Fibroblast of the conjunctiva (primary cell): ENCODE results near the gene INMT.

Experiments
- DNase-seq: peaks from one replicate; pipeline ENCODE4 v3.0.0-alpha.2; 2010; ENCODE audit warnings: low read depth

The INMT gene

GRCh38 chr7:30728591-30729100 lies 23.3 kb upstream of the INMT start:
- DNase-seq: no peak

DNA sequence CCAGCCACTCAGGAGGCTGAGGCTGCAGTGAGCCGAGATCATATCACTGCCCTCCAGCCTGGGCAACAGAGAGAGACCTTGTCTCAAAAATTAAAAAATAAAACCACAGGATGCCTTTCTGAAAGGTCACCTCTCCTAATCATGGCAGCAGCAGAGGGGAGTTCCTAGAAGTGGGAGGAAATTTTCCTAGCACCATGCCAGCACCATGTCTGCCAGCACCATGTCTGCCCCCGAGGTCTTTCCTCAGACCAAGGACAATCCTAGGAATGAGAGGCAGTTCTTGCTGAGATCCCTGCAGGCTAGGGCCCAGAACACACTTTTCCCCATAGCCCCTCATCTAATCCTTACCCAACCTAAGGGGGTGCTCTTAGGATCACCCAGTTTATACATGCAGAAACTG lies 22.3 kb upstream of the INMT start:
- DNase-seq: no peak

GRCh38 chr7:30730097-30730496 lies 21.8 kb upstream of the INMT start:
- no peak for DNase-seq

GRCh38 chr7:30730996-30731395 lies 20.9 kb upstream of the INMT start:
- DNase-seq: no peak

DNA sequence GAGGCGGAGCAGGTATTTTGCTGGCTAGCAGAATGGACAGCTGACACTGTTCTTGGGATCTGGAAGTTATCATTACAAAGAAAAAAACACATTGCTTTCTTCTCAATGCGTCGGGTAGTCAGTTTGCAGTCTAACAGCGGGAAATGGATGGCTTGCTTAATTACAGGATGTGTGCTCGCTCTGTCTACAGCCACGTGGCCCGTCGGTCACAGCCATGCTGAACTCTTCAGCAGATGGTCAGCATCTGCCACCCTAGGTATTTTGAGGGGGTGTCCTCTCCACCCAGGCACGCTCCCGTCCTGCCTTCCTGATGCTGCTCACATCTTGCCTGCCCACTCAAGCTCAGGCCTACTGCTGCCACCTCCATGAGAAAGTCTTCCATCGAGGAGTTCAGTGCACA lies 20.4 kb upstream of the INMT start:
- DNase-seq: no peak

DNA sequence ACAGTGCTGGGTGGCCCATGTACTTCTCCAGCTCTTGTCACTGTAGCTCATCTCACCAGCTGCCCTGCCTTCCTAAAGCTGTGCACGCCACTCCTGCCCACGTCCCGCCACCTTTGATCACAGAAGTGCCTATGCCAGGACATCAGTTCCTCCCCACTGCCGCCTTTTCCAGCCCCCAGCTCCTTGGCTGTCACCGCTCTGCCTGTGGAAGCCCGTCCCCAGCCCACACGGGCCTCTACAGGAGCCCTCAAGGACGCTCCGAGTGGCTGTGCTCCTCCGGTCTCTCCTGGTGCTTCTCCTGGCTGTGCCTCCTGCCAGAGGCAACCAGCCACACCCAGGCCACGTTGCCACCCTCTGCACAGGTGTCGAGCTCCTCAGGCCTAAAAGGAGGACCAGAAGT lies 19.3 kb upstream of the INMT start:
- no peak for DNase-seq

DNA sequence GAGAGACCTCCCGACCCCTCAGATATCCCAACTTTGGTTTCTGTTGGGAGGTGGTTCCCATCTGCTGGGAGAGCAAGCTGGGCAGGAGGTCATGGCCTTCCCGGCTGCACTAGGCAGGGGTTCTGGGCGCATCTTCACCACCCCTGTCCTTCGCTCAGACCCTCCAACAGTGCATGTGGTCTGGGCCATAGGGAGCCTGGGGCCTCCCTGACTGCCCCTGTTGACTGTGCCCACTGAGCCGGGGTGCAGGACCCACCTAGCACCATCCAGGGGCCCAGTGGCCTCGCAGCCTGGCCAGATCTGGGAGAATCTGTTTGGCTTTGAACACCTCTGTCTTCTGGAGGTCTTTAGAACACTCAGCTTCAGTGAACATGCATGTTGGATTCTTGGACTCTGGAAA lies 18.7 kb upstream of the INMT start:
- DNase-seq: no peak

- no peak for DNase-seq
These were observed 18.2 kb upstream of the INMT start for GRCh38 chr7:30733691-30734090.

- no peak for DNase-seq
These were observed 17.4 kb upstream of the INMT start for GRCh38 chr7:30734497-30734896.

- DNase-seq: no peak
These were observed 16.3 kb upstream of the INMT start for GRCh38 chr7:30735631-30736030.

- no peak for DNase-seq
These were observed 15.6 kb upstream of the INMT start for GRCh38 chr7:30736291-30736690.

- no peak for DNase-seq
These were observed 13.7 kb upstream of the INMT start for GRCh38 chr7:30738026-30738915.

- DNase-seq: no peak
These were observed 12.2 kb upstream of the INMT start for GRCh38 chr7:30739691-30740090.

DNA sequence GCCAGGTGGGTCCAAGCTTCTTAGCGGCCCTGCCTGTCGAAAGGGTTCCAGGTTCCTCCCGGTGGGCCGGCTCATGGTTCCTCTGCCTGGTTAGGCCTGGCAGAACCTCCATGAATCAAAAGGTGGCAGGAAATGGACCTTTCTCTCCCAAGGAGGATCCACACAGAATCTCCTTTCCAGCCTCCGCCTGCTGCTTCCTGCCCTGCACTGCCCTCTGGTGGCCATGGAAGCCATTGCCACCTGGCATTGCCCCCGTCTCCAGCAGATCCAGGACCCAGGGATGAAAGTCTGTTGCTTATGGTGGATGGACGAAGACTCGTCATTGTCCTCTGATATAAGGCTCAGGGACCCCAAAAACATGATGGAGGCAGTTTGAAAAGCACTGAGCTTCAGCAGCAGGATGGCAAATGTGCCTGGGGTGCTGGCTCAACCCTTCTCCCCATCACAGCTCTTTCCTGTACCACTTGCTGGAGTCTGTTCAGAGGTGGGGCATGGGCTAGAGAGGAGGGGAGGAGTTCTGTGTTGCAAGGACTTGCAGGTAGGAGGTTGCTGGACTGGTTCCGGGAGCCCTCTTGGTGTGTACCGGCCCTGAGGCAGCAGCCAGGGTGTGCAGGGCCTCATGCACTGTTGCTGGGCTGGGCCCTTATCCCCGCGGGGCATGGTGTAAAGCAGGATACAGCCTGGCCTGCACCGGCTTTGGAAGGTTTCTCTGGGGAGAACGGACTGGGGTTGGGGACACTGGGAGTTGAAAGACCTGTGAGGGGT lies 11.3 kb upstream of the INMT start:
- DNase-seq: peak; percentile 38

GRCh38 chr7:30741289-30741688 lies 10.6 kb upstream of the INMT start:
- no peak for DNase-seq

DNA sequence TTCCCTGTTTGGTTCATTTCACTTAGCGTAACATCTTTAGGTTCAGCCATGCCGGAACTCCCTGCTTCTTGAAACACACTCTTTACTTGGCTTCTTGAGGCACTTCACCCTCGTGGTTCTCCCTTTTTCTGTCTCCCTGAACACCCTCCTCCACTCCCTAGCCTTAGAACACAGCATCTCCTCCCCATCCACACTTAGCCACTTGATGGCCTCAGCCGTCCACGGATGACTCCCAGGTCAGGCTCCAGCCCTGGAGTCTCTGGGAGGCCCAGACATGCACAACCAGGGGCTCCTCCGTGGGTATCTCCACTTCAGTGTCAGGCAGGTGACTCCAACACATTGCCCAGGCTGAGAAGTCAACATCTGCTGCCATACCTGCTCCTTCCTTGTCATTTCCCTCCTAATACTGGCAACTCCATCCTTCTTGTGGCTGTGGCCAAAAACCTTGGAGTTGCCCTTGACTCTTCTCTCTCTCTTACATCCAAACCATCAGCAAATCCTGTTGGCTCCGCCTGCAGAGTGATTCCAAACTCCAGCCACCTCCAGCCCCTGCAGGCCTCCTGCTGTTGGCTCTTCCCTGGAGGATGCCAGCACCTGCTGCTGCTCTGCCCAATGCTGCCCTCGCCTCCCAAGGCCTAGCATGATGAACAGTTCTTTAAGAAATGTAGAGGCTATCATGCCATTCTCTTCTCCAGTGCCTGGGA lies 8.4 kb upstream of the INMT start:
- no peak for DNase-seq

- no peak for DNase-seq
These were observed 7.9 kb upstream of the INMT start for GRCh38 chr7:30744075-30744417.

DNA sequence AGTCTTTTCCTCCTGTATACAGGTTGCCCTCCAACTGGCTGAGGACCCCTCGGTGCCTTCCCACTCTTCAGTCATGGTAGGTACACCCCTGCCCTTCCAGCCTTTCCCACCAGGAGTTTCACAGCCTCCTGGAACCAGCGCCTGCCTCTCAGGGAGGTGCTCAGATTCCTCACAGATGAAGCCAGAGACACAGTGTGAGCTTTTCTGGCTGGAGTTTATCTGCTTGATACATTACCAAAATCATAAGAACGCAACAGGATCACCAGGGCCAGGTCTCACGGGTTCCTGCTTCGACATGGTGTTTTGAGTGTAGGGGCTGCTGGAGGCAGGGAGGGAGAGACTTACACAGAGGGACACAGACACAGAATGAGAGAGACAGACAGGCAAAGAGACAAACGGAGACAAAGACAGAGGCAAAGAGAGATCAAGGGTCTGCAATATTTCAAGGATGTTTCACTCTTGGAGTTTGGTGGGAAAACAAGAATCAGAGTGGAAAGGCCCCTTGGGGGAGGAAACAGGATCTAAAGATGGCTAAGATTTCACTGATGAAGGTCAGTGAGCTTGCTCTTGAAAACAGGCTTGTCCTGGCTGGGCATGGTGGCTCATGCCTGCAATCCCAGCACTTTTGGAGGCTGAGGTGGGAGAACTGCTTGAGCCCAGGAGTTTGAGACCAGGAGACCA lies 6.5 kb upstream of the INMT start:
- no peak for DNase-seq

DNA sequence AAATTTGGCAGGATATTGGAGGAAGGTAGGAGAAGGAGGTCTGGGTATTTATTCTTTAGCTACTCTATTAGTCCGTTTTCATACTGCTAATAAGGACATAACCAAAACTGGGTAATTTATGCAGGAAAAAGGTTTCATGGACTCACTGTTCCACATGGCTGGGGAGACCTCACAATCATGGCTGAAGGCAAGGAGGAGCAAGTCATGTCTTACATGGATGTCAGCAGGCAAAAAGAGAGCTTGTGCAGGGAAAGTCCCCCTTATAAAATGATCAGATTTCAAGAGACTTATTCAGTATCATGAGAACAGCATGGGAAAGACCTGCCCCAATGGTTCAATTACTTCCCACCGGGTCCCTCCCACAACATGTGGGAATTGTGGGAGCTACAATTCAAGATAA lies 1.9 kb upstream of the INMT start:
- no peak for DNase-seq

GRCh38 chr7:30750683-30751650 lies 968 bp upstream of the INMT start:
- DNase-seq: peak; percentile 87

DNA sequence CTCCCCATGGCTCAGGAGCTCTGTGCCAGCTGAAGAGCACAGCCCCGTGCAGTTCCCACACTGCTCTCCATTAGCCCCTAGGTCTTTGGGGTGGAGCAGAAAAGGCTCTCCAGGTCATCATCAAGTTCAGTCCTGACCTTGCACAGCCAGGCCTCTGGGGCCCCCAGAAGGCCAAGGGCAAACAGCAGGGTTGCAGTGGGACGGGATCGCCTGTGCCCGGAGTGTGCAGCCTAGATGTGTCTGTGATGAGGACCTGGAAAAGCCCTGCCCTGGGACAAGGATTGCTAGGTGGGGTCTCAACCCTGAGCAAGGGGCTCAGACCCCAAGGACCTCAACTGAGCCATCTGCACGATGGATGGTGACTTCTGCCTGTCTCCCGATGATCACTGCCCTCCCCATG lies 549 bp downstream of the INMT start:
- DNase-seq: no peak
